ENCODE measurements around the gene TLR6. TPM values are rescaled to one million over a fixed set of nuclear protein-coding genes. Genes with fewer than 3 reads are reported as not detected.
"Not testable (repeated sequence)": the region's sequence is repeated elsewhere in the genome, so short reads cannot be mapped to it uniquely, and the experiment has no call there.

TLR6 gene
- total and polyA plus RNA-seq, 7 experiments from 2014 or later, result 1.00 to 8.8 (median 1.9) TPM; not detected in 2

GRCh38 chr4:38777925-38778324, 78.7 kb downstream of the TLR6 start:
- POLR2A ChIA-PET; H3K4me1 Mint-ChIP-seq; CTCF ChIA-PET; intact Hi-C loops (cut with micrococcal nuclease); H3K9me3 ChIP-seq (ENCODE audit: control insufficient read depth in 2 of 3, low read length in 3 of 3); H3K27ac Mint-ChIP-seq; ATAC-seq; DNase-seq; H3K36me3 ChIP-seq (ENCODE audit: control insufficient read depth in 2 of 3, insufficient read depth in 3 of 3, low read length in 3 of 3); H3K4me1 ChIP-seq (ENCODE audit: control insufficient read depth in 2 of 2, insufficient read depth in 2 of 2, low read length in 2 of 2); H3K27me3 ChIP-seq (ENCODE audit: control insufficient read depth in 2 of 2, insufficient read depth in 2 of 2, low read length in 2 of 2); H3K4me3 ChIP-seq (ENCODE audit: low read length); H3K4me3 Mint-ChIP-seq; H3K27ac ChIP-seq (ENCODE audit: low read depth, low read length): not testable (repeated sequence)
- H3K9me3 Mint-ChIP-seq, result peaks cover 0 to 21% (median 8%) of the 10 kb centered on the region in 11 donors
- peaks cover 3 to 13% (median 8%) of the 10 kb centered on the region in 5 donors for H3K36me3 Mint-ChIP-seq
- peaks cover 0 to 31% (median 4%) of the 10 kb centered on the region in 5 donors for H3K27me3 Mint-ChIP-seq

GRCh38 chr4:38775326-38775725, 81.3 kb downstream of the TLR6 start:
- Histone ChIP-seq H3K36me3 (ENCODE audit: control insufficient read depth in 2 of 3, insufficient read depth in 3 of 3, low read length in 3 of 3) (no peaks in the 10 kb centered on the region), H3K27ac (ENCODE audit: low read depth, low read length) (no peak overlapping the region), H3K4me1 (ENCODE audit: control insufficient read depth in 2 of 2, insufficient read depth in 2 of 2, low read length in 2 of 2) (no peaks in the 10 kb centered on the region), H3K9me3 (ENCODE audit: control insufficient read depth in 2 of 3, low read length in 3 of 3) (no peaks in the 10 kb centered on the region), H3K27me3 (ENCODE audit: control insufficient read depth in 2 of 2, insufficient read depth in 2 of 2, low read length in 2 of 2) (no peaks in the 10 kb centered on the region), H3K4me3 (ENCODE audit: low read length) (no peak overlapping the region)
- H3K4me1 Mint-ChIP-seq, result peaks cover 0 to 1% (median 0%) of the 10 kb centered on the region in 7 donors
- peaks cover 0 to 33% (median 4%) of the 10 kb centered on the region in 5 donors for H3K27me3 Mint-ChIP-seq
- H3K4me3 Mint-ChIP-seq, result no peak overlapping the region
- peaks cover 0 to 21% (median 8%) of the 10 kb centered on the region in 11 donors for H3K9me3 Mint-ChIP-seq
- H3K27ac Mint-ChIP-seq, result no peak overlapping the region
- ATAC-seq (no peak), DNase-seq (no peak)
- CTCF ChIA-PET, result interaction anchor here (0.6 to 0.7 kb wide), 2 partner anchors 138 to 713 kb away, joined by 3 to 4 read pairs; no protein-coding TSS in a partner anchor
- peaks cover 3 to 13% (median 8%) of the 10 kb centered on the region in 5 donors for H3K36me3 Mint-ChIP-seq
- POLR2A ChIA-PET, result no interaction called here
- intact Hi-C loops (cut with micrococcal nuclease), result no loop called here

GRCh38 chr4:38774181-38774955, 82.2 kb downstream of the TLR6 start:
- H3K4me3 ChIP-seq (ENCODE audit: low read length), result no peak overlapping the region
- H3K9me3 ChIP-seq (ENCODE audit: control insufficient read depth in 2 of 3, low read length in 3 of 3), result no peaks in the 10 kb centered on the region
- no peak overlapping the region for H3K4me3 Mint-ChIP-seq
- H3K27ac Mint-ChIP-seq, result no peak overlapping the region
- no peaks in the 10 kb centered on the region for H3K27me3 ChIP-seq (ENCODE audit: control insufficient read depth in 2 of 2, insufficient read depth in 2 of 2, low read length in 2 of 2)
- H3K36me3 Mint-ChIP-seq, result peaks cover 3 to 13% (median 8%) of the 10 kb centered on the region in 5 donors
- ChIA-PET POLR2A (interaction anchor here (0.6 kb wide), 1 partner anchor 590 kb away, joined by 3 read pairs; no protein-coding TSS in a partner anchor), CTCF (no interaction called here)
- H3K36me3 ChIP-seq (ENCODE audit: control insufficient read depth in 2 of 3, insufficient read depth in 3 of 3, low read length in 3 of 3), result no peaks in the 10 kb centered on the region
- H3K4me1 Mint-ChIP-seq, result peaks cover 0 to 2% (median 0%) of the 10 kb centered on the region in 7 donors
- DNase-seq (no peak), ATAC-seq (no peak)
- intact Hi-C loops (cut with micrococcal nuclease), result no loop called here
- H3K27me3 Mint-ChIP-seq, result peaks cover 0 to 33% (median 4%) of the 10 kb centered on the region in 5 donors
- peaks cover 0 to 21% (median 8%) of the 10 kb centered on the region in 11 donors for H3K9me3 Mint-ChIP-seq
- H3K4me1 ChIP-seq (ENCODE audit: control insufficient read depth in 2 of 2, insufficient read depth in 2 of 2, low read length in 2 of 2), result no peaks in the 10 kb centered on the region
- H3K27ac ChIP-seq (ENCODE audit: low read depth, low read length), result no peak overlapping the region

Small RNA genes lying within 50 kb of the gene (microRNA-seq; reads per million reads assigned to microRNA genes)
- gene MIR574 (ENCODE audit: borderline microRNAs expressed), result not detected

Other genes starting within 250 kb of the TLR6 start
- gene KLF3, start 192.6 kb downstream of the TLR6 start, total RNA-seq, result 100 to 1,000 TPM in 4 of 5 experiments, 10 to 100 TPM in 1; 21.0 to 142 (median 132) TPM
- 10 to 100 TPM; 68.7 to 84.7 TPM for gene KLF3, start 192.6 kb downstream of the TLR6 start, polyA plus RNA-seq
- 1 to 10 TPM in 1 of 5 experiments, under 1 TPM in 3, not detected in 1; 0.13 to 1.6 (median 0.58) TPM for gene TLR10, start 73.8 kb downstream of the TLR6 start, total RNA-seq
- gene TLR10, start 73.8 kb downstream of the TLR6 start, polyA plus RNA-seq, result under 1 TPM; 0.14 to 0.33 TPM
- gene TLR1, start 52.0 kb downstream of the TLR6 start, total RNA-seq, result 10 to 100 TPM; 11.8 to 41.9 (median 17.7) TPM
- gene TLR1, start 52.0 kb downstream of the TLR6 start, polyA plus RNA-seq, result 10 to 100 TPM; 22.1 to 23.0 TPM
- gene FAM114A1, start 11.0 kb upstream of the TLR6 start, total RNA-seq, result under 1 TPM in 3 of 5 experiments, not detected in 2; 0.56 to 0.83 (median 0.64) TPM
- gene FAM114A1, start 11.0 kb upstream of the TLR6 start, polyA plus RNA-seq, result not detected
- gene TMEM156, start 175.6 kb upstream of the TLR6 start, total RNA-seq, result 10 to 100 TPM in 2 of 5 experiments, 1 to 10 TPM in 3; 8.6 to 36.4 (median 9.4) TPM
- gene TMEM156, start 175.6 kb upstream of the TLR6 start, polyA plus RNA-seq, result 10 to 100 TPM; 16.6 to 37.0 TPM
- gene KLHL5, start 205.4 kb upstream of the TLR6 start, total RNA-seq, result 10 to 100 TPM; 17.8 to 56.7 (median 28.0) TPM
- 1 to 10 TPM; 8.7 to 9.3 TPM for gene KLHL5, start 205.4 kb upstream of the TLR6 start, polyA plus RNA-seq

Data from naive thymus-derived CD4-positive, alpha-beta T cell (primary cell).